ENCODE results near the gene MARVELD1. TPM values are rescaled to one million over a fixed set of nuclear protein-coding genes. Genes with fewer than 3 reads are reported as not detected.

Gene MARVELD1
- total and polyA plus RNA-seq, 2 experiments from 2014 or later = 29.5 to 53.1 TPM

DNA sequence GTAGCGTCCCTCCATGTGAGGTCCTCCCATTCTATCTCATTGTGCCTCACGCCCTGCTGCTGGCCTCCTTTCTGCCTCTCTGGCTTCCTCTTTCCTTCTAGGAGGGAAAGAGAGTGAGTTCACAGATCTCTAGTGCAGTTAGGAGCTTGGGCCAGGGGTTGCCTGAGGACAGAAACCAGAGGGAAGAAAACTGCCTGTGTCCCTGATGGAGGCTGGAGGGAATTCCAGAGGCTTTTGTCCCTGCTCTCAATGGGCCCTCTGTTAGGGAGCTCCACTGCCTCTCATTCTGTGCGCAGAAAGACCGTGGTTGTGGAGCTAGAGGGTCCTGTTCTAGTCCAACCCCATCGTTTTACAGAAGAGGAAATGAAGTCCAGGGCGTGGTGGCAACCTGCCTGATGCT, 4.6 kb downstream of the MARVELD1 start:
- H4K20me1 ChIP-seq (ENCODE audit: insufficient read depth, poor library complexity, severe bottlenecking) = no peaks in the 10 kb centered on the region
- H3K27ac ChIP-seq = peak overlapping the region; percentile 57
- no peaks in the 10 kb centered on the region for H3K9me2 ChIP-seq (replicated peaks; ENCODE audit: insufficient read depth)
- H3K36me3 ChIP-seq (replicated peaks; ENCODE audit: insufficient read depth, low read depth) = no peaks in the 10 kb centered on the region
- no peak for TF ChIP-seq EZH2phosphoT487 (IDR thresholded peaks at IDR 0.05; ENCODE audit: low read depth, severe bottlenecking, unreplicated experiment)
- TF ChIP-seq, protein P1, sequence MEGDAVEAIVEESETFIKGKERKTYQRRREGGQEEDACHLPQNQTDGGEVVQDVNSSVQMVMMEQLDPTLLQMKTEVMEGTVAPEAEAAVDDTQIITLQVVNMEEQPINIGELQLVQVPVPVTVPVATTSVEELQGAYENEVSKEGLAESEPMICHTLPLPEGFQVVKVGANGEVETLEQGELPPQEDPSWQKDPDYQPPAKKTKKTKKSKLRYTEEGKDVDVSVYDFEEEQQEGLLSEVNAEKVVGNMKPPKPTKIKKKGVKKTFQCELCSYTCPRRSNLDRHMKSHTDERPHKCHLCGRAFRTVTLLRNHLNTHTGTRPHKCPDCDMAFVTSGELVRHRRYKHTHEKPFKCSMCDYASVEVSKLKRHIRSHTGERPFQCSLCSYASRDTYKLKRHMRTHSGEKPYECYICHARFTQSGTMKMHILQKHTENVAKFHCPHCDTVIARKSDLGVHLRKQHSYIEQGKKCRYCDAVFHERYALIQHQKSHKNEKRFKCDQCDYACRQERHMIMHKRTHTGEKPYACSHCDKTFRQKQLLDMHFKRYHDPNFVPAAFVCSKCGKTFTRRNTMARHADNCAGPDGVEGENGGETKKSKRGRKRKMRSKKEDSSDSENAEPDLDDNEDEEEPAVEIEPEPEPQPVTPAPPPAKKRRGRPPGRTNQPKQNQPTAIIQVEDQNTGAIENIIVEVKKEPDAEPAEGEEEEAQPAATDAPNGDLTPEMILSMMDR (IDR thresholded peaks at IDR 0.05; ENCODE audit: poor library complexity) = no peak
- no peak overlapping the region for H3K4me3 ChIP-seq
- H3K79me2 ChIP-seq = peaks cover 28% of the 10 kb centered on the region
- DNase-seq (ENCODE audit: low spot score) = no peak
- no peak overlapping the region for H2AFZ ChIP-seq
- 92% methylated on average over 6 of the region's 6 CpGs for WGBS (ENCODE audit: low lambda C conversion rate, missing lambda C conversion rate)
- H3K9me3 ChIP-seq (ENCODE audit: low read depth) = no peaks in the 10 kb centered on the region
- H3K4me1 ChIP-seq (ENCODE audit: insufficient read depth) = peaks cover 36% of the 10 kb centered on the region
- peak overlapping the region; percentile 46 for H3K4me2 ChIP-seq
- H3K27me3 ChIP-seq = no peaks in the 10 kb centered on the region

- H3K27ac ChIP-seq = peak overlapping the region; percentile 57
- no peaks in the 10 kb centered on the region for H3K9me3 ChIP-seq (ENCODE audit: low read depth)
- H3K79me2 ChIP-seq = peaks cover 28% of the 10 kb centered on the region
- no peak overlapping the region for H2AFZ ChIP-seq
- 59% methylated on average over 8 of the region's 8 CpGs for WGBS (ENCODE audit: low lambda C conversion rate, missing lambda C conversion rate)
- H3K36me3 ChIP-seq (replicated peaks; ENCODE audit: insufficient read depth, low read depth) = no peaks in the 10 kb centered on the region
- TF ChIP-seq, protein P1 (IDR thresholded peaks at IDR 0.05; ENCODE audit: poor library complexity) = no peak
- TF ChIP-seq EZH2 (IDR thresholded peaks at IDR 0.05; ENCODE audit: borderline replicate concordance) (no peak), EZH2phosphoT487 (IDR thresholded peaks at IDR 0.05; ENCODE audit: low read depth, severe bottlenecking, unreplicated experiment) (no peak)
- no peaks in the 10 kb centered on the region for H4K20me1 ChIP-seq (ENCODE audit: insufficient read depth, poor library complexity, severe bottlenecking)
- H3K4me3 ChIP-seq = no peak overlapping the region
- no peaks in the 10 kb centered on the region for H3K27me3 ChIP-seq
- no peaks in the 10 kb centered on the region for H3K9me2 ChIP-seq (replicated peaks; ENCODE audit: insufficient read depth)
- peak overlapping the region; percentile 46 for H3K4me2 ChIP-seq
- peak; percentile 76 for DNase-seq (ENCODE audit: low spot score)
- peaks cover 35% of the 10 kb centered on the region for H3K4me1 ChIP-seq (ENCODE audit: insufficient read depth)
Observed at GRCh38 chr10:97718659-97719142, 5.2 kb downstream of the MARVELD1 start.

DNA sequence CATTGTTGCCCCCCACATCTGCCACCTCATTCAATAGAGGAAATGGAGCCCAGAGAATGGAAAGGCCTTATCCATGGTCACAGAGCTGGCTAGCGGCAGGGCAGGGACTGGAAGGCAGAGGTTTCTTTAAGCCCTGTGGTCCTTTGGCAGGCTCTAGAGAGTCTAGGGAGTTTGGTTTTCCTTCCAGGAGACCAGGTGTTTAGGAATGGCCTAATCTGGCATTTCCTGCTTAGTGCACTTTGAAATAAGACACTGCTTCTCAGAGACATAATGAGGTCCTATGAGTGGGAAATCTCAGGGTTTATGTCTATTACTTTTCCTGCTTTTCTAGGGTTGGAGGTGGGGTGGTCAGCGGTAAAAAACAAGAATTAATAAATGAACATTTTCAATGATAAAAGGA, 6.1 kb downstream of the MARVELD1 start:
- H3K4me3 ChIP-seq = no peak overlapping the region
- no peaks in the 10 kb centered on the region for H4K20me1 ChIP-seq (ENCODE audit: insufficient read depth, poor library complexity, severe bottlenecking)
- no peak overlapping the region for H3K4me2 ChIP-seq
- H3K79me2 ChIP-seq = peaks cover 28% of the 10 kb centered on the region
- H3K36me3 ChIP-seq (replicated peaks; ENCODE audit: insufficient read depth, low read depth) = no peaks in the 10 kb centered on the region
- peaks cover 35% of the 10 kb centered on the region for H3K4me1 ChIP-seq (ENCODE audit: insufficient read depth)
- H2AFZ ChIP-seq = no peak overlapping the region
- H3K27ac ChIP-seq = peak overlapping the region; percentile 57
- WGBS (ENCODE audit: low lambda C conversion rate, missing lambda C conversion rate) = 86% methylated on average over 2 of the region's 2 CpGs
- H3K9me3 ChIP-seq (ENCODE audit: low read depth) = no peaks in the 10 kb centered on the region
- TF ChIP-seq, protein P1 (IDR thresholded peaks at IDR 0.05; ENCODE audit: poor library complexity) = no peak
- TF ChIP-seq EZH2phosphoT487 (IDR thresholded peaks at IDR 0.05; ENCODE audit: low read depth, severe bottlenecking, unreplicated experiment) = no peak
- no peak for TF ChIP-seq EZH2 (IDR thresholded peaks at IDR 0.05; ENCODE audit: borderline replicate concordance)
- no peaks in the 10 kb centered on the region for H3K9me2 ChIP-seq (replicated peaks; ENCODE audit: insufficient read depth)
- no peaks in the 10 kb centered on the region for H3K27me3 ChIP-seq
- DNase-seq (ENCODE audit: low spot score) = no peak

Measured in hepatocyte (in vitro differentiated cells).